Right cardiac atrium (tissue), 5 donors: ENCODE data around the gene CALD1. TPM values are rescaled to one million over a fixed set of nuclear protein-coding genes. Genes with fewer than 3 reads are reported as not detected.

Source experiments
- ATAC-seq, 2 donors: fragments of 200-7000 bp; cut with Tn5 transposase; one replicate each; pipeline versions ENCODE4 v1.8.0 to v1.9.1; 2020; ENCODE audit warnings: moderate library complexity in 2 of 2, mild to moderate bottlenecking in 1 of 2
- DNase-seq, 3 donors: peaks; one replicate each; pipeline ENCODE4 v3.0.0-alpha.2; 2020
- H3K27ac ChIP-seq: one replicate; pipeline ENCODE4 v1.5.1; 2013; ENCODE audit warnings: mild to moderate bottlenecking, low read length, control low read depth, moderate library complexity
- H3K27me3 ChIP-seq: one replicate; pipeline ENCODE4 v1.6.1; 2013; ENCODE audit not compliant: control insufficient read depth, insufficient read depth
- H3K4me1 ChIP-seq: one replicate; pipeline ENCODE4 v1.6.1; 2013; ENCODE audit warnings: low read length; ENCODE audit not compliant: control insufficient read depth, insufficient read depth
- H3K4me3 ChIP-seq: one replicate; pipeline ENCODE4 v1.5.1; 2013; ENCODE audit warnings: low read length, control low read depth
- H3K9me3 ChIP-seq: one replicate; pipeline ENCODE4 v1.6.1; 2013; ENCODE audit warnings: low read length; ENCODE audit not compliant: control insufficient read depth
- WGBS: extraction: QIAGEN DNeasy Blood & Tissue Kit; methylation state at CpG from one replicate; pipeline ENCODE4 v1.1.7; 2013; 5-methylcytosine and 5-hydroxymethylcytosine counted together
- intact Hi-C, 4 donors: fragments of 100-400 bp; cut with DNase I; formaldehyde crosslinking; loops; one replicate each; pipeline versions ENCODE4 v1.11.0 to v1.14.0; 2022 to 2023
- polyA plus RNA-seq: library from polyadenylated mRNA; stranded (reverse); fragments of 200-250 nt; gene quantifications from one replicate; pipeline ENCODE4 v1.2.3, GENCODE V29; 2013
- total RNA-seq, 4 donors: library from RNA; stranded (reverse); fragmentation: NEBNext Ultra II Directional; extraction: Animal tissue kit (Norgen Biotek cat#: 25700); gene quantifications; one replicate each; pipeline ENCODE4 v1.2.1, GENCODE V29; 2021
- donor health status: healthy with polysubstance abuse.
- donor health status: DM: no; HTN: yes; CAD: no.
- donor health status: DM: no; HTN: no; CAD: no.
- donor health status: DM: no; HTN: yes; CAD: no; lungs with severe emphysema.
- donor health status: DM: yes; HTN: yes; CAD: no.

CALD1 gene
- total and polyA plus RNA-seq, 5 donors = 93.9 to 214 (median 135) TPM

DNA sequence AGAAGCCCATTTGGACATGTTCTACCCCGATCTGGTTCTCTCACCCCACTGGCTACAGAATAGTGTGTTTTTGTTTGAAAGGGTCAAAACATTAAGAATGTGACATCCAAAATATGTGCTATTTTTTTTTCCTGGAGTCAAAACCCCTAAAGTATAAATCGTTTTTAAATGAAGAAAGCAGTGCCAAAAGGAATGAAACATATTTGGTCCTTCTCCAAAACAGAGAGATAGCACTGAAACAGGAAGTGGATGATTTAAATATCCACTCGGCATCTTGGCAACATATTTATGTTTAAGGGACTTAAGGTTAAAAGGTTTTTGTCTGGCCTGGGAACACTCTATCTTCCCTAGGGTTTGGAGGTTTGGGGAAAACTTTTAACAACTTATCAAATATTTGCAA is 32.3 kb downstream of the CALD1 start:
- intact Hi-C loops = no loop called here
- no peaks in the 10 kb centered on the region for H3K9me3 ChIP-seq
- peak; percentile 36 to 45 for ATAC-seq
- H3K27ac ChIP-seq = no peak overlapping the region
- no peak for DNase-seq
- H3K4me1 ChIP-seq = peaks cover 8% of the 10 kb centered on the region
- 11% methylated on average over 3 of the region's 3 CpGs for WGBS
- H3K4me3 ChIP-seq = no peak overlapping the region
- no peaks in the 10 kb centered on the region for H3K27me3 ChIP-seq

DNA sequence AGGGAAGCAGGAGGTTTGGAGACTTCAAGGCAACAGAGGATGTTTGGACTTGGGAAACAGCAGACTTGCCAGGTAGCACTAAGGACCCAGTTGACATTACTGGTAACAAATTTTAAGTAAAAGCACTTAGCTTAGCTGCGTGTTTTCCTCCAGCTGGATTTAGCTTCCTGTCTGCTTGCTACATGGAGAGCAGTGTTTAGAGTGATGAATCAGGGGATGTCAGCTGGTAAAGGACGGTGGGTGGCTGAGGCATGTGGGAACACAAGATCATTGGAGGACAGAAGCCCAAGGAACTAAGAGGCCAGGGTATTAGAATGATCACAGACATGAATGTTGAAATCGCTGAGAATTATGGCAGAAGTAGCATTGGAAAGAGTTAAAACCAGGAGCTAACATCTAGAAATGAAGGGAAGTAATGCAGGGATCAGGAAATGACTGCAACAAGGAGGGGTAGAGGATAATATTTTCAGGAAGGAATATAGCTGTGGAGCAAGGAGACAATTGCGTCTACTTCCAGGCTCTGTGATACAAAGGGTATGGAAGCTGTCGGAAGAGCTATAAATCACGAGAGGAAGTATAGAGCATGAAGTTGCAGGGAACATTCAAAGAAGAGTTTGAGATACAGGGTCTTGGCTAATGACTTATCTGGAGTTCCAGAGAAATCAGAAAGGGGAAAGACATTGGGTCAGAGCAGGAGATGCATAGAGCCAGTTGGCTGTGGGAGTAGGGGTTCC is 34.4 kb downstream of the CALD1 start:
- Histone ChIP-seq H3K4me3 (no peak overlapping the region), H3K27me3 (no peaks in the 10 kb centered on the region), H3K9me3 (no peaks in the 10 kb centered on the region), H3K27ac (peak overlapping the region; percentile 50), H3K4me1 (peaks cover 8% of the 10 kb centered on the region)
- ATAC-seq = peak; percentile 5 to 39
- WGBS = 57% methylated on average over 6 of the region's 6 CpGs
- intact Hi-C loops = no loop called here
- DNase-seq = no peak

DNA sequence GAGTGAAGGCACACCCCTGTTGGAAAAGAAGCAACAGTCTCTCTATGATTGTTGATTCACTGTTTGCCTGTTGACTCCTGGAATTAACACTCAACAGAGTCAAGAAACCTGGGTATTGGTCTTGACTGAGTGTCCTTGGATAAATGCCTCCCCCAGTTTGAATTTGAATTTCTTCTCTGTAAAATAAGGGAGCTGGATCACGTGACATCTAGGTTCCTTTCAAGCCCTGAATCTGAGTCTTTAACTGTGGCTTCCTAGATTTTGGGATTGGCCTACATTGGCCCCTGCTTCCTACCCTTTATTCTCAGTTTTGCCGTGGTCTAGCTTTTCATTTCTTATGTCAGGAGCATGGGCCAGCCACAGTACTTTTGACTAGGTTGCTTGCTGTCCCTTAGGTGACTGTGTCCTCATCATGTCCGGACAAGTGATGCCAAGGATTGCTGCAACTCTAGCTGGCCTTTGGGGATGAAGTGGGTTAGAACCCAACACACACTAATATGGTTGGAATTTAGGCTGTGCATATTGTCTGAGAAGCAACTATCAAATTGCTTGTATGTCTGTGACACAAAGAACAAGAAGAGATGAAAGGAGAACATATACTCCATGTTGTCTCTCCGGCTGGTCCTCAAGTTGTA is 35.4 kb downstream of the CALD1 start:
- Histone ChIP-seq H3K27ac (peak overlapping the region; percentile 39), H3K4me1 (peaks cover 8% of the 10 kb centered on the region), H3K9me3 (no peaks in the 10 kb centered on the region), H3K4me3 (no peak overlapping the region), H3K27me3 (no peaks in the 10 kb centered on the region)
- intact Hi-C loops = no loop called here
- no peak for DNase-seq
- peak in 1 of 2 donors; percentile 51 for ATAC-seq
- WGBS = 78% methylated on average over 4 of the region's 4 CpGs

DNA sequence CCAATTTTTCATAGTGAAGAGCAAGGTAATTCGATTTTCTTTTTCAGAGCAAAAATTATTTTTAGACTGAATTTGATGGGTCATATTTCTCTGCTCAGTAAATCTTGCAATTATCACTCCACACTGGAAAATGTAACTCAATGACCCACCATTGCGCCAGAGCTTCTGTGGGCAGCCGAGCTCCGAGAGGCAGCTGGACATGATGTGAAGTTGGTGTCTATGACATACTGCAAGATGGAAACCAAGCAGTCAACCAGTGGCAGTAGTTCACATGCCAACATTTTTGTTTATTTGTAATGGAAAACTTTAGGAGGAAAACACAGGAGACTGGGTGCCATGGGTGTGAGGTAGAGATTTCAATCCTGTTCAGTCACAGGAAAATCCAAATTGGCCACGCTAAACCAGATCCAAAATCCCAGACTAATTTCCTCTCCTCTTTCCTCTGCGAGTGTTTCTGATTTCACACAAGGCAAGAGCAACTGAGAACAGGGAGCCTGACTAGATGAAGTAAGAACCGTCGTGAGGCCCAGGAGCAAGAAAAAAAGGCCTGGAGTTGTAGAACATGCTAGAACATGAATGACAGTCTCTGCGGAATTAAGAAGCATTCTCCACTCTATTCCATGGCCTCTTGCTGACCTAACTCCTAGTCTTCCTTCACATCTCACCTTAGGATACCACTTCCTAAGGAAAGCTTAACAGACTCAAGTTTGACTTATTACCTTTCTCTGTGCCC is 39.3 kb downstream of the CALD1 start:
- 93% methylated on average over 9 of the region's 9 CpGs for WGBS
- Histone ChIP-seq H3K9me3 (no peaks in the 10 kb centered on the region), H3K27ac (no peak overlapping the region), H3K4me3 (no peak overlapping the region), H3K27me3 (no peaks in the 10 kb centered on the region), H3K4me1 (peaks cover 3% of the 10 kb centered on the region)
- intact Hi-C loops = no loop called here
- DNase-seq (no peak), ATAC-seq (no peak)

DNA sequence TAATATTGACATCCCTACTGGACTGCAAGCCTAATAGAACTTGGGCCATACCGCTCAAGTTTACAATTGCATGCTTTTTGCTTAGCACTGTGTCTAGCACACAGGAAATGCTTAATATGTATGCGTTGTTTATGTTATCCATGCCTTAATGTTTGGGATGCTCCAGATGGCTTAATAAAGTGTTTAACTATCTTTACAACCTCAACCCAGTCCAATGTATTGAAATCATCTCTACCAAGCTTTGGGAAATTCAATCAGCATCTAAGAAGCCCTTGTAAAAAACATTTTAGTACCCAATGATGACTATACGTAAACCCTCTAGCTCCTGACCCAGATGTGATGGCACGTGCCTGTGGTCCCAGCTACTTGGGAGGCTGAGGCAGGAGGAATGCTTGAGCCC is 40.0 kb downstream of the CALD1 start:
- WGBS = 97% methylated on average over 4 of the region's 4 CpGs
- ATAC-seq = no peak
- intact Hi-C loops = no loop called here
- H3K27ac ChIP-seq = no peak overlapping the region
- no peaks in the 10 kb centered on the region for H3K9me3 ChIP-seq
- H3K4me1 ChIP-seq = peaks cover 3% of the 10 kb centered on the region
- H3K4me3 ChIP-seq = no peak overlapping the region
- no peaks in the 10 kb centered on the region for H3K27me3 ChIP-seq
- no peak for DNase-seq

DNA sequence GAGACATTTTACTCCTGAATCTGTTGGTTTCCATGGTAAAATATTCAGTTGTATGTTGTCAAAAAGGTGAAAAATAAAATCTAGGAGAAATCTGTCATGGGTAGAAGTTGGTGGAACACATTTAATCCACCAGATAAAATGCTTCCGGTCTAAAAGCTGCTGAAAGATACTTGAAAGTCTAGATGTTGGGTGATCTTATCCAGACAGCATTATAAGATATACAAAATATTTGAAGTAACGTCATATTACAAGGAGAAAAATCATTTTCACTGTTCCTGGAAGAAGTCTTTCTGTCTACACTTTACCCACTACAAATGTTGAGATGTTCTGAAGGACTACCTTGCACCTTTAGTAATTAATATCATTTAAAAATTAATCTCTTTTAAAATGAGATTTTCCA is 40.9 kb downstream of the CALD1 start:
- DNase-seq (no peak), ATAC-seq (no peak)
- H3K9me3 ChIP-seq = no peaks in the 10 kb centered on the region
- no peak overlapping the region for H3K27ac ChIP-seq
- intact Hi-C loops = no loop called here
- no peaks in the 10 kb centered on the region for H3K4me1 ChIP-seq
- 42% methylated on average over 2 of the region's 2 CpGs for WGBS
- H3K27me3 ChIP-seq = no peaks in the 10 kb centered on the region
- no peak overlapping the region for H3K4me3 ChIP-seq

DNA sequence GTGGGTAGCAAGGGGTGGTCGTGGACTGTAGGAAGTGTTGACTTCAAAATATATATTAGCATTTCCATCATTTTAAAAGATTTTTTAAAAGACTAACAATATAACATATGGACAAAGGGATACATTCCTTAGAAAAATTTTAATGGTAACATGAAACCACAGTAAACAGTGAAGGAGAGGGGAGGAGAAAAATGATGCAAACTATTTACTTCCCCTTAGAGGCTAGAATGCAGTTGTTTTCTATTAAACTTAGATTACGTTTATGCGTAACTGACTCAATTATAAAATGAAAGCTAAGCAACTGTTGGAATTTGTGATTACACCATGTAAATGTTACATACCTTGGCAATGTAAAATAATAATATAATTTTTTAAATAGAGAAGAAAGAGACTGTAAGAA is 41.3 kb downstream of the CALD1 start:
- WGBS = 91% methylated on average over 3 of the region's 3 CpGs
- intact Hi-C loops = no loop called here
- Histone ChIP-seq H3K4me1 (no peaks in the 10 kb centered on the region), H3K4me3 (no peak overlapping the region), H3K9me3 (no peaks in the 10 kb centered on the region), H3K27me3 (no peaks in the 10 kb centered on the region), H3K27ac (no peak overlapping the region)
- ATAC-seq = no peak
- no peak for DNase-seq

DNA sequence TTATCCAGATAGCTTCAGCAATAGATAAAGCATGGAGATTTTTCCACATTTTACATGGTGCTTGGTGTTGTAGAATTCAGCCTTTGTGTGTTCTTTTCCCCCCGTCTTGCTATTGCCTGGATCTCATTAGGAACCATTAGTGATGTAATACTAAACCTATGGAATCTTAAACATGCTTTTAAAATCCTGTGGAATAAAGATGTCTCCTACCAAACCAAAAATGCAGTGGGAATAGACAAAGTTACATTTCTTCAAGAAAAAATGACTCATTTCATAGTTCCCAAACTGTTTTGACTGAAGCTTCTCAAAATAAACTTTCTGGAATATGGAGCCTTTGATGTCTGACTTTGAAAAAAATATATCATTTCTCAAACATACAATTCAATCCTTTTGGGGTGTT is 44.0 kb downstream of the CALD1 start:
- Histone ChIP-seq H3K27me3 (no peaks in the 10 kb centered on the region), H3K4me3 (no peak overlapping the region), H3K4me1 (peaks cover 3% of the 10 kb centered on the region), H3K9me3 (no peaks in the 10 kb centered on the region), H3K27ac (no peak overlapping the region)
- 90% methylated on average over 1 of the region's 1 CpG for WGBS
- ATAC-seq (no peak), DNase-seq (no peak)
- intact Hi-C loops = no loop called here

DNA sequence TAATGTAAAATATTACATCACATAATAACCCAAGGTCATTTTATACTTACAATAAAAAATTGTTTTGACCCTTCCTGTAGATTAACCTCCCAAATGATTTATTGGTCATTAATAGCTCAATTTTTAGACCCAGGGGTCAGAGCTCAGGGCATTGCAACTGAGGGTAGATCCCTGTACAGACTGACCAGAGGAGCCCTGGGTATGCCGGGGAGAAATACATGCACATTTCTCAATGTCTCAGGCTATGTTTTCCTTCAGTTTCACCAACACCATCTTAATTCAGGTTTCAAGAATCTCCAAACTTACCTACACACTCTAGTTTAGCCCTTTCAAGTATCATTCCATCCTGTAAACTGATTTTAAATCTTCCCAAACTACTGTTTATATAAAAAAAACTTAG is 46.2 kb downstream of the CALD1 start:
- intact Hi-C loops = no loop called here
- peak overlapping the region; percentile 72 for H3K27ac ChIP-seq
- peak overlapping the region; percentile 50 for H3K4me3 ChIP-seq
- 67% methylated on average over 1 of the region's 1 CpG for WGBS
- peaks cover 3% of the 10 kb centered on the region for H3K4me1 ChIP-seq
- no peaks in the 10 kb centered on the region for H3K27me3 ChIP-seq
- no peaks in the 10 kb centered on the region for H3K9me3 ChIP-seq
- no peak for ATAC-seq
- no peak for DNase-seq

DNA sequence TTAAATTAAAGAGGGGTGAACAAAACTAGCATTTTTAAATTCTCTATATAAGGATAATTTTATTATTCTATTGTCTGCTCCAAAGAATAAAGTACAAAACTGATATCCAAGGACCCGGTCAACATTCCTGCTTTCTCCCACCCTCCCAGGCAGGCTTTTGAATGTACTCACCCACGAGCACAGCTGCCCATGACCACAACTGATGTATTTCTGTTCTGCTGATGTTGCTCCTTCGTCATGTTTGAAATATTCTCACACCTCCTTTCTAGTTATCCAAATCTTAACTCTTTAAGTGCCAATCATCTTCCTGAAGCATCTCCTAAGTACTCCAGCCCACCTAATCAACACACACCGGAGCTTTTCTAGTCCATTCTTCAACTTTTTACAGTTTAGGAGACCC is 46.7 kb downstream of the CALD1 start:
- ATAC-seq (peak; percentile 33 to 65), DNase-seq (no peak)
- Histone ChIP-seq H3K27ac (peak overlapping the region; percentile 90), H3K9me3 (no peaks in the 10 kb centered on the region), H3K4me1 (peaks cover 3% of the 10 kb centered on the region), H3K27me3 (no peaks in the 10 kb centered on the region), H3K4me3 (peak overlapping the region; percentile 50)
- 47% methylated on average over 4 of the region's 4 CpGs for WGBS
- intact Hi-C loops = no loop called here

DNA sequence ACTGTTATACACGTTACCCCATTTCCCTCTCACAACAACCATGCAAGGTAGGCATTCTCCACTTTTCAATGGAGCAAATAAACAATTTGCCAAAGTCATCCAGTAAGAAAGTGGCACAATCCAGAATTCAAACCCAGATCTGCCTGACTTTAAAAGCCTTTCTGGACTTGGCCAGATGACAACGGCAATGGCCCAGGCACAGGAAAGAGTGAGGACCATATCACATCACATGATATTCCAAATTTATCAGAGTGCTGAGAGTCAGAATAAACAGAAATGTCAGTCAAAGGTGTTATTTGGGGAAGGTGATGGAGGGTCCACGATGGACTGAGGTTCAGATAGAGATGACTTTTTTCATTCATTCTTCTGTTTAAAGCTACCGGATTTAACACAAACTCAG is 48.0 kb downstream of the CALD1 start:
- DNase-seq = peak; percentile 25 to 52 (median 38)
- peak overlapping the region; percentile 84 for H3K27ac ChIP-seq
- H3K27me3 ChIP-seq = no peaks in the 10 kb centered on the region
- no peak overlapping the region for H3K4me3 ChIP-seq
- H3K9me3 ChIP-seq = no peaks in the 10 kb centered on the region
- intact Hi-C loops = no loop called here
- peak; percentile 43 to 51 for ATAC-seq
- H3K4me1 ChIP-seq = peaks cover 5% of the 10 kb centered on the region
- 51% methylated on average over 4 of the region's 4 CpGs for WGBS
